GM19395 (cell line): ENCODE measurements around the gene NUDT16L1.
A peak's percentile ranks its signal among the peaks of the same experiment; 100 is the strongest.

Experiments used
- ATAC-seq: cut with Tn5 transposase; IDR thresholded peaks from one replicate; pipeline ENCODE4 v1.9.1; 2021; ENCODE audit warnings: mild to moderate bottlenecking, moderate library complexity; ENCODE audit not compliant: unreplicated experiment

The NUDT16L1 gene

GRCh38 chr16:4693956-4694641 is 737 bp downstream of the NUDT16L1 start:
- ATAC-seq, result peak; percentile 13

GRCh38 chr16:4694642-4695451 is 1.5 kb downstream of the NUDT16L1 start:
- ATAC-seq, result no peak

- no peak for ATAC-seq
These were observed 2.3 kb downstream of the NUDT16L1 start for GRCh38 chr16:4695473-4696171.

- no peak for ATAC-seq
These were observed 3.0 kb downstream of the NUDT16L1 start for GRCh38 chr16:4696172-4696904.

- ATAC-seq, result no peak
These were observed 3.8 kb downstream of the NUDT16L1 start for GRCh38 chr16:4696905-4697847.

DNA sequence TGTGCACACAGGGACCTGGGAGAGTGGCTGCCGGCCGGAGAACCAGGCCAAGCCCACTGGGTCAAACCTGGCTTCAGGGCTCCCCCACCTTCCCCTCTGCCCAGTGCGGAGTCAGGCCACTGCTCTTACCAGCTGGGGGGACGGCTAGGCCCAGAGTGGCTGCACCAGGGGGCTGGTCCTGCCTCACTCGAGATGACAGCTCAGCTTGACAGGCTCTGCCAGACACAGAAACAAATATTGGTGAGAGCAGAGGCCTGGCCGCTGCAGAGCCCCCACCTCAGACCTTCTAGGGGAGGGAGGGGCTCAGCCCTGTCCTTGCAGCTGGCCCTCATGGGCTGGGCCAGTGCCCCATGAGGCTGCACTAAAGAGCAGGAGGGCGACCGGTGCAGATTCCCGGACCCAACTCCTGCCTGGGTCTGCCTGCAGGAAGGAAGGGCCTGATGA is 4.5 kb downstream of the NUDT16L1 start:
- ATAC-seq, result no peak

DNA sequence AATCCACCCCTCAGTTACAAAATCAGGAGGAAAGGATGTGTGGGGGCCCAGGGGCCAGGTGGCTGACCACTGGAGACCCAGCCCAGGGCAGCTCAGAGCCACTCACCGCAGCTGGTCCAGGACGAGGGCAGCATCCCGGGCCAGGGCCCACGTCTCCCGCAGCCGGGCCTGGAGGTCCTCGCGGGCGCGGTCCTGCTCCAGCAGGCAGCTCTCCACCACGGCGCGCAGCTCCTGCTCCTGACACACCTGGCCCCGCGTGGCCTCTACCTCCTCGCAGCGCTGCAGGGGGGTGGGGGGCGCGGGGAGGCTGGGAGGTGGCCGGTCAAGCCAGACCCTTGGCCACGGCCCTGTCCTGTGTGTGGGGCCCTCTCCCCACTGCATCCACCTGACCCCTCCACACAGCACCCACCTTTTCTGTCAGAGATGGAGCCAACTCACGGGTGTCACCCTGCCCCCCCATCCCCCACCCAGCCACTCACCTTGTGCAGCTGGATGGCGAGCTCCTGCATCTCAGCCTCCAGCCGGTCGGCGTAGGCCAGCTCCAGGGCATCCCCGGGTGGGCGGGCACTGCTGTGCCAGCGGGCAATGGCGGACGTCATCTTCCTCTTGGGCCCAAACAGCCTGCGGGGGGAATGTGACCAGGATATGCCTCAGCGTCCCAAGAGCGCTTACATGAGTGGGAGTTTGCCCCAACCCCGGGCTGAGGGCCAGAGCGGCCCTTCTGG is 5.1 kb downstream of the NUDT16L1 start:
- no peak for ATAC-seq

- ATAC-seq, result no peak
These were observed 5.7 kb downstream of the NUDT16L1 start for GRCh38 chr16:4699046-4699556.

- no peak for ATAC-seq
These were observed 7.1 kb downstream of the NUDT16L1 start for GRCh38 chr16:4700380-4700996.

- ATAC-seq, result no peak
These were observed 7.8 kb downstream of the NUDT16L1 start for GRCh38 chr16:4700997-4701743.

GRCh38 chr16:4701791-4702465 is 8.6 kb downstream of the NUDT16L1 start:
- no peak for ATAC-seq

- ATAC-seq, result no peak
These were observed 9.1 kb downstream of the NUDT16L1 start for GRCh38 chr16:4702466-4702808.

DNA sequence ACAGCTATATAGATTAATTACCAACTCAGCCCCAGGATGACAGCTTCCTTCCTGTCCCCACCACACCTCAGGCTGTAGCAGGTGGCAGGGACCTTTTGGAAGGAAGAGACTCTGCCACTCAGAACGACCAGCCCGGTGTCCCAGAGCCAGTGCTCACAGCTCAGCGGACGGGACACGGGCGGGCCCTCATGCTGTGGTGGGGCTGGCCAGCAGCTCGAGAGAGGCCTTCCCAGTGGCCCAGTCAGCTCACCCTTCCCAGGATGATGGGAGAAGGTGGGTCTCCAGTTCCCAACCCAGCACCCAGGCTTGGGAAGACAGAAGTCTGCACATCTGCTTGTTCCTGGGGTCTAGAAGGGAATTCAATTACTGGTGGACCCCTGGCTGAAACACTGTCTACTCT is 10.5 kb downstream of the NUDT16L1 start:
- no peak for ATAC-seq

DNA sequence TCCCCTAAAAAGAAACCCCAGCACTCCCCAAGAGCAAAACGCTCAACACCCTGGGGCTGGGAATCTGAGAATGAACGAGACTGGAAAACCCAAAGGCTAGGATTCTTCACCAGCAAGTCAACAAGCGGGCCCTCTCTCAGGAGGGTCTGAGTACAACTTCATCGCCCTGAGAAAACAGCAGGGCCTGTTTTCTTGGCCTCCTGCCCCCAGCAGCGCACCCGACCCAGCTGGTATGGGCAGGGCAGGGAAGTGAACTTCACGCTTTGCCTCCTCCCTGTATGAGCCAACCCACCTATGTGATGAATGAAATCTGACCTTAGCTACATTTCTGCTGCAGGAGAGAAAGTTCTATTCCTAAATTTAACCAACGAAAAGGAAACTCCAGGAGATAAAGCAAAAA is 11.1 kb downstream of the NUDT16L1 start:
- no peak for ATAC-seq

GRCh38 chr16:4704913-4705312 is 11.6 kb downstream of the NUDT16L1 start:
- ATAC-seq, result no peak

DNA sequence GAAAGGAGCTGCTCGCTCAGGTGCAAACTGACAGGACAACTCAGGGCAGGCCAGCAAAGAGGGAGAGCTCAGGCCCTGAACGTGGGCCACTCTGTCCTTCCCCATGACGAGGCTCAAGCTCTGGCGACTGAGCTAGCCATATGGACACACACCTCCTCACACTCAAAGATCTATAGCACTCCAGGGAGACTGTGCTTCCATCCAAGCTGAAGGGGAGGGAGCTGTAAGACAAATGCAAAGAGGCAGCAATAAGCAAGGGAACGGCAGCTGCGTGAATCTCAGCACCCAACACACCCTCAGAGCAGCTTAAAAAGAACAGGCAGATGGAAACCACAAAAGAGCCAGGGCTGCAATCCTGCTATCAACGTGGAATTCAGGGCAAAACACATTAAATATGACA is 13.5 kb downstream of the NUDT16L1 start:
- ATAC-seq, result no peak

- ATAC-seq, result no peak
These were observed 16.1 kb downstream of the NUDT16L1 start for GRCh38 chr16:4709481-4709880.
